ENCODE data around the gene CENATAC.

CENATAC gene

GRCh38 chr11:118996926-118997626, 862 bp upstream of the CENATAC start:
- peak; percentile 69 for DNase-seq (ENCODE audit: extremely low spot score)
- POLR2A ChIA-PET: interaction anchor here (1.7 kb wide), 1 partner anchor 21 kb away, joined by 4 read pairs; the partner anchor contains the start of genes RPS25 and TRAPPC4
- TF ChIP-seq, protein P1, sequence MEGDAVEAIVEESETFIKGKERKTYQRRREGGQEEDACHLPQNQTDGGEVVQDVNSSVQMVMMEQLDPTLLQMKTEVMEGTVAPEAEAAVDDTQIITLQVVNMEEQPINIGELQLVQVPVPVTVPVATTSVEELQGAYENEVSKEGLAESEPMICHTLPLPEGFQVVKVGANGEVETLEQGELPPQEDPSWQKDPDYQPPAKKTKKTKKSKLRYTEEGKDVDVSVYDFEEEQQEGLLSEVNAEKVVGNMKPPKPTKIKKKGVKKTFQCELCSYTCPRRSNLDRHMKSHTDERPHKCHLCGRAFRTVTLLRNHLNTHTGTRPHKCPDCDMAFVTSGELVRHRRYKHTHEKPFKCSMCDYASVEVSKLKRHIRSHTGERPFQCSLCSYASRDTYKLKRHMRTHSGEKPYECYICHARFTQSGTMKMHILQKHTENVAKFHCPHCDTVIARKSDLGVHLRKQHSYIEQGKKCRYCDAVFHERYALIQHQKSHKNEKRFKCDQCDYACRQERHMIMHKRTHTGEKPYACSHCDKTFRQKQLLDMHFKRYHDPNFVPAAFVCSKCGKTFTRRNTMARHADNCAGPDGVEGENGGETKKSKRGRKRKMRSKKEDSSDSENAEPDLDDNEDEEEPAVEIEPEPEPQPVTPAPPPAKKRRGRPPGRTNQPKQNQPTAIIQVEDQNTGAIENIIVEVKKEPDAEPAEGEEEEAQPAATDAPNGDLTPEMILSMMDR (IDR thresholded peaks at IDR 0.05; ENCODE audit: control extremely low read depth, extremely low read depth, low read depth, missing control alignments): no peak
- CTCF ChIA-PET: interaction anchor here (0.8 to 1.9 kb wide), 13 partner anchors 9 to 337 kb away, joined by 3 to 6 read pairs (median 3); partner anchors contain the start of genes HINFP, RPS25 and TRAPPC4

DNA sequence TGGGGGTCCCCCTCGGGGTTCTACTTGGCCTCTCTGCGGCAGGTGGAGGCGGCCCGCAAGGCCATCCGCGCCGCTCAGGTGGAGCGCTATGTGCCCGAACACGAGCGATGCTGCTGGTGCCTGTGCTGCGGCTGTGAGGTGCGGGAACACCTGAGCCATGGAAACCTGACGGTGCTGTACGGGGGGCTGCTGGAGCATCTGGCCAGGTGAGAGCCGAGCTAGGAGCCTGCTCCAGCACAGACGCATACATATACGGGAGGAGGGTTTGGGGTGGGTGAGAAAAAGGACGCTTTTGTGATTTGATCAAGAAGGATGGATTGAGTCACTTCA, 415 bp downstream of the CENATAC start:
- CTCF ChIA-PET: interaction anchor here (1.0 to 1.4 kb wide), 7 partner anchors 11 to 309 kb away, joined by 3 to 6 read pairs (median 4); partner anchors contain the start of genes HINFP, RPS25 and TRAPPC4
- POLR2A ChIA-PET: no interaction called here
- TF ChIP-seq, protein P1 (IDR thresholded peaks at IDR 0.05; ENCODE audit: control extremely low read depth, extremely low read depth, low read depth, missing control alignments): no peak
- DNase-seq (ENCODE audit: extremely low spot score): no peak

DNA sequence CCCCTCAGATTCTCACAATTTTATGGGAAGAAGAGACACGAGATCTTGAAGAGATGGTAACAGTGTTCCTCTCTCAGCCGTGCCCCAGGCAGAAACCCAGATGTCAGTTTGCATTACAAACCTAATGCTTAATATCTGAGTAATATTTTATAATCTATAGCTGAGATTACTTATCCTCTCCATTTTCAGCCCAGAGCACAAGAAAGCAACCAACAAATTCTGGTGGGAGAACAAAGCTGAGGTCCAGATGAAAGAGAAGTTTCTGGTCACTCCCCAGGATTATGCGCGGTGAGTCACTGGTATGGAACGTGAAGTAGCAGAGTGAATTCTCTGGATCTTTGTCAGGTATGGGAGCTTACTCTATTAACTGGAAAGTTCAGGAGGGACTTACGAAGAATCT, 884 bp downstream of the CENATAC start:
- DNase-seq (ENCODE audit: extremely low spot score): no peak
- CTCF ChIA-PET: no interaction called here
- POLR2A ChIA-PET: no interaction called here
- TF ChIP-seq, protein P1 (IDR thresholded peaks at IDR 0.05; ENCODE audit: control extremely low read depth, extremely low read depth, low read depth, missing control alignments): no peak

- POLR2A ChIA-PET: no interaction called here
- TF ChIP-seq, protein P1 (IDR thresholded peaks at IDR 0.05; ENCODE audit: control extremely low read depth, extremely low read depth, low read depth, missing control alignments): no peak
- DNase-seq (ENCODE audit: extremely low spot score): no peak
- CTCF ChIA-PET: interaction anchor here (1.3 to 1.6 kb wide), 2 partner anchors 12 to 17 kb away, joined by 3 read pairs; partner anchors contain the start of gene RPS25
Observed at GRCh38 chr11:119000906-119001305, 3.0 kb downstream of the CENATAC start.

GRCh38 chr11:119006656-119007055, 8.7 kb downstream of the CENATAC start:
- no peak for DNase-seq (ENCODE audit: extremely low spot score)
- ChIA-PET POLR2A (interaction anchor here (0.7 kb wide), 1 partner anchor 86 kb away, joined by 5 read pairs; no protein-coding TSS in a partner anchor), CTCF (interaction anchor here (1.3 to 1.7 kb wide), 2 partner anchors 10 to 45 kb away, joined by 3 to 5 read pairs; no protein-coding TSS in a partner anchor)
- TF ChIP-seq, protein P1 (IDR thresholded peaks at IDR 0.05; ENCODE audit: control extremely low read depth, extremely low read depth, low read depth, missing control alignments): no peak

- no peak for DNase-seq (ENCODE audit: extremely low spot score)
- TF ChIP-seq, protein P1 (IDR thresholded peaks at IDR 0.05; ENCODE audit: control extremely low read depth, extremely low read depth, low read depth, missing control alignments): no peak
- CTCF ChIA-PET: no interaction called here
- POLR2A ChIA-PET: no interaction called here
Observed at GRCh38 chr11:119011476-119012053, 13.6 kb downstream of the CENATAC start.
